ENCODE measurements around the gene IL18.

- TF ChIP-seq CTCF (conservative IDR thresholded peaks at IDR 0.05; ENCODE audit: low read depth, low read length) (no peak), EZH2 (IDR thresholded peaks at IDR 0.05; ENCODE audit: low read length, unreplicated experiment) (no peak)
Observed at GRCh38 chr11:112177589-112177988, 13.7 kb upstream of the IL18 start.
